IPS-NIHi7 (cell line): ENCODE results near the gene CMYA5.
"Not testable (repeated sequence)": the region's sequence is repeated elsewhere in the genome, so short reads cannot be mapped to it uniquely, and the experiment has no call there.

Experiments
- DNase-seq: peaks from one replicate; pipeline ENCODE4 v3.0.0; 2012; ENCODE audit warnings: mixed read lengths; ENCODE audit errors: extremely low spot score

The CMYA5 gene

GRCh38 chr5:79746642-79747569 lies 57.3 kb downstream of the CMYA5 start:
- peak; percentile 29 for DNase-seq

- DNase-seq = no peak
Observed at GRCh38 chr5:79750611-79751510, 61.2 kb downstream of the CMYA5 start.

- no peak for DNase-seq
Observed at GRCh38 chr5:79753092-79753491, 63.5 kb downstream of the CMYA5 start.

- DNase-seq = no peak
Observed at GRCh38 chr5:79753877-79754645, 64.4 kb downstream of the CMYA5 start.

- DNase-seq = no peak
Observed at GRCh38 chr5:79754865-79755555, 65.4 kb downstream of the CMYA5 start.

- no peak for DNase-seq
Observed at GRCh38 chr5:79756076-79756475, 66.4 kb downstream of the CMYA5 start.

GRCh38 chr5:79759436-79759835 lies 69.8 kb downstream of the CMYA5 start:
- no peak for DNase-seq

- DNase-seq = no peak
Observed at GRCh38 chr5:79759848-79760247, 70.2 kb downstream of the CMYA5 start.

- DNase-seq = no peak
Observed at GRCh38 chr5:79762929-79763328, 73.3 kb downstream of the CMYA5 start.

GRCh38 chr5:79764147-79764546 lies 74.5 kb downstream of the CMYA5 start:
- not testable (repeated sequence) for DNase-seq

GRCh38 chr5:79771387-79771786 lies 81.8 kb downstream of the CMYA5 start:
- DNase-seq = peak; percentile 21

GRCh38 chr5:79772651-79773050 lies 83.0 kb downstream of the CMYA5 start:
- DNase-seq = no peak

GRCh38 chr5:79773612-79774011 lies 84.0 kb downstream of the CMYA5 start:
- no peak for DNase-seq

- peak; percentile 85 for DNase-seq
Observed at GRCh38 chr5:79774171-79774854, 84.7 kb downstream of the CMYA5 start.

- no peak for DNase-seq
Observed at GRCh38 chr5:79774855-79775237, 85.2 kb downstream of the CMYA5 start.

- DNase-seq = not testable (repeated sequence)
Observed at GRCh38 chr5:79784741-79785140, 95.1 kb downstream of the CMYA5 start.

- DNase-seq = no peak
Observed at GRCh38 chr5:79785983-79786382, 96.3 kb downstream of the CMYA5 start.

GRCh38 chr5:79787448-79787847 lies 97.8 kb downstream of the CMYA5 start:
- DNase-seq = no peak

GRCh38 chr5:79791843-79792242 lies 102.2 kb downstream of the CMYA5 start:
- no peak for DNase-seq

- DNase-seq = no peak
Observed at GRCh38 chr5:79792463-79792862, 102.8 kb downstream of the CMYA5 start.

GRCh38 chr5:79793304-79793703 lies 103.7 kb downstream of the CMYA5 start:
- no peak for DNase-seq
